ENCODE data around the gene VWA8. TPM values are rescaled to one million over a fixed set of nuclear protein-coding genes. Genes with fewer than 3 reads are reported as not detected.
A peak's percentile ranks its signal among the peaks of the same experiment; 100 is the strongest.

Gene VWA8
- total and polyA plus RNA-seq, 2 of the 13 experiments (the other 11 are each of a cell fraction or from before 2014, with no cell fraction given) = 9.1 to 17.3 TPM

- no peaks in the 10 kb centered on the region for H3K27me3 ChIP-seq (ENCODE audit: control insufficient read depth in 1 of 2, insufficient read depth in 2 of 2, low read length in 2 of 2)
- ATAC-seq (no peak), FAIRE-seq (no peak), DNase-seq (ENCODE audit: low spot score) (no peak)
- no peaks in the 10 kb centered on the region for H3K9me3 ChIP-seq (ENCODE audit: low read length)
- intact Hi-C loops (cut with micrococcal nuclease; ENCODE audit: unreplicated experiment) = no loop called here
- H3K4me2 ChIP-seq (ENCODE audit: low read depth, low read length) = no peak overlapping the region
- BruUV-seq (replicated peaks) = no TSS peak
- H4K20me1 ChIP-seq (ENCODE audit: insufficient read depth, low read length) = no peaks in the 10 kb centered on the region
- WGBS (ENCODE audit: low lambda C conversion rate) = 82% methylated on average over 6 of the region's 6 CpGs
- TF ChIP-seq CEBPB (IDR thresholded peaks at IDR 0.05; ENCODE audit: borderline replicate concordance, low read depth, low read length) = peak; percentile 58; the same call in 1 of the 2 replicates
- no peak for TF ChIP-seq BCL3 (CRISPR knock-in tag; IDR thresholded peaks at IDR 0.05)
- POLR2A ChIA-PET = no interaction called here
- H2AFZ ChIP-seq (ENCODE audit: low read length) = no peak overlapping the region
- H3K36me3 ChIP-seq (replicated peaks in 1 of 2; ENCODE audit: control insufficient read depth in 1 of 2, insufficient read depth in 2 of 2, low read length in 2 of 2) = no peaks in the 10 kb centered on the region; a peak in 1 of 5 replicates
- CTCF ChIA-PET (ENCODE audit: low intra/inter-chr PET ratio, low total read pairs) = no interaction called here
- H3K79me2 ChIP-seq (ENCODE audit: insufficient read depth, low read length) = no peaks in the 10 kb centered on the region
- no peak overlapping the region for H3K4me3 ChIP-seq (replicated peaks in 1 of 3; ENCODE audit: insufficient read depth in 1 of 3, low read depth in 2 of 3, low read length in 3 of 3)
- in situ Hi-C loops (cut with HindIII; ENCODE audit: extremely low pct_ligation_motif_present, low pct_unique_long_range_greater_than_20kb) = no loop called here
- no peak overlapping the region for H3K27ac ChIP-seq (ENCODE audit: extremely low read length, insufficient read depth, low read length)
- H3K9ac ChIP-seq (ENCODE audit: insufficient read depth, low read depth, low read length) = no peak overlapping the region
- peaks cover 13% of the 10 kb centered on the region for H3K4me1 ChIP-seq (ENCODE audit: insufficient read depth, low read length)
These were observed 381.7 kb downstream of the VWA8 start for GRCh38 chr13:41579168-41579567.

DNA sequence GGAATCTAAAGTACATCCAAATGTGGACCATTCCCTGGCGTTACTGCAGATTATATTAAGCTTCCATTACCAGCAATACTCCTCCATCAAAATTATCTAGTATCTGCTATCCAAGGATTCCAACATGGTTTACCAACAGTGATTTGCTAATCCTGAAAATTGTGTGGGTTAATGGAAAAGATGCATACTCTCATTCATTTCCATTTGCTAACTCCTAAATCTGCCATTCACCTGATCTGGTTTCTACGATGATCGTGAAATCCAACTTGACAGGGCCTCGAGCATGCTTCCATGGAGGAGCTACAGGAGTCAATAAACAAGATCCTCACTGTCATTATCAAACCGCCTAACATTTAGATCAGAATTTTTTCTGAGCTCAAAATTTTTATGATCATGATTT, 382.5 kb downstream of the VWA8 start:
- Histone ChIP-seq H3K27ac (ENCODE audit: extremely low read length, insufficient read depth, low read length) (no peak overlapping the region), H3K27me3 (ENCODE audit: control insufficient read depth in 1 of 2, insufficient read depth in 2 of 2, low read length in 2 of 2) (no peaks in the 10 kb centered on the region), H3K9ac (ENCODE audit: insufficient read depth, low read depth, low read length) (no peak overlapping the region), H3K4me2 (ENCODE audit: low read depth, low read length) (no peak overlapping the region), H3K4me3 (replicated peaks in 1 of 3; ENCODE audit: insufficient read depth in 1 of 3, low read depth in 2 of 3, low read length in 3 of 3) (no peak overlapping the region), H3K9me3 (ENCODE audit: low read length) (no peaks in the 10 kb centered on the region), H3K4me1 (ENCODE audit: insufficient read depth, low read length) (peaks cover 13% of the 10 kb centered on the region), H3K79me2 (ENCODE audit: insufficient read depth, low read length) (no peaks in the 10 kb centered on the region), H3K36me3 (replicated peaks in 1 of 2; ENCODE audit: control insufficient read depth in 1 of 2, insufficient read depth in 2 of 2, low read length in 2 of 2) (no peaks in the 10 kb centered on the region; a peak in 1 of 5 replicates), H2AFZ (ENCODE audit: low read length) (no peak overlapping the region), H4K20me1 (ENCODE audit: insufficient read depth, low read length) (no peaks in the 10 kb centered on the region)
- in situ Hi-C loops (cut with HindIII; ENCODE audit: extremely low pct_ligation_motif_present, low pct_unique_long_range_greater_than_20kb) = no loop called here
- CTCF ChIA-PET (ENCODE audit: low intra/inter-chr PET ratio, low total read pairs) = no interaction called here
- WGBS (ENCODE audit: low lambda C conversion rate) = 95% methylated on average over 5 of the region's 5 CpGs
- BruUV-seq (replicated peaks) = no TSS peak
- DNase-seq (ENCODE audit: low spot score) (no peak), FAIRE-seq (no peak), ATAC-seq (no peak)
- POLR2A ChIA-PET = interaction anchor here (1.4 to 1.7 kb wide), 2 partner anchors 31 to 36 kb away, joined by 5 read pairs; no protein-coding TSS in a partner anchor
- intact Hi-C loops (cut with micrococcal nuclease; ENCODE audit: unreplicated experiment) = no loop called here
- TF ChIP-seq MEIS2 (CRISPR knock-in tag; IDR thresholded peaks at IDR 0.05) (no peak), CENPT (CRISPR knock-in tag; IDR thresholded peaks at IDR 0.05; ENCODE audit: low read depth) (no peak), HDAC1 (CRISPR knock-in tag; IDR thresholded peaks at IDR 0.05) (no peak), PAXIP1 (CRISPR knock-in tag; conservative IDR thresholded peaks at IDR 0.05) (no peak), RORA (CRISPR knock-in tag; IDR thresholded peaks at IDR 0.05) (no peak), ZNF83 (CRISPR knock-in tag; IDR thresholded peaks at IDR 0.05; ENCODE audit: borderline replicate concordance) (no peak), PITX1 (CRISPR knock-in tag; IDR thresholded peaks at IDR 0.05) (no peak), NONO (IDR thresholded peaks at IDR 0.05) (no peak), NONO (CRISPR knock-in tag; conservative IDR thresholded peaks at IDR 0.05) (no peak)
- TF ChIP-seq, protein P1, sequence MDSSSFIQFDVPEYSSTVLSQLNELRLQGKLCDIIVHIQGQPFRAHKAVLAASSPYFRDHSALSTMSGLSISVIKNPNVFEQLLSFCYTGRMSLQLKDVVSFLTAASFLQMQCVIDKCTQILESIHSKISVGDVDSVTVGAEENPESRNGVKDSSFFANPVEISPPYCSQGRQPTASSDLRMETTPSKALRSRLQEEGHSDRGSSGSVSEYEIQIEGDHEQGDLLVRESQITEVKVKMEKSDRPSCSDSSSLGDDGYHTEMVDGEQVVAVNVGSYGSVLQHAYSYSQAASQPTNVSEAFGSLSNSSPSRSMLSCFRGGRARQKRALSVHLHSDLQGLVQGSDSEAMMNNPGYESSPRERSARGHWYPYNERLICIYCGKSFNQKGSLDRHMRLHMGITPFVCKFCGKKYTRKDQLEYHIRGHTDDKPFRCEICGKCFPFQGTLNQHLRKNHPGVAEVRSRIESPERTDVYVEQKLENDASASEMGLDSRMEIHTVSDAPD (CRISPR knock-in tag; IDR thresholded peaks at IDR 0.05) = no peak
